H1 (cell line): Measurements from ENCODE around the gene DOK6. TPM values are rescaled to one million over a fixed set of nuclear protein-coding genes. Genes with fewer than 3 reads are reported as not detected.

Source experiments
- BCL11A ChIP-seq, 2 experiments: IDR thresholded peaks; one replicate each; pipeline ENCODE4 v1.6.1; 2011; ENCODE audit warnings: low read depth in 2 of 2, low read length in 2 of 2, mild to moderate bottlenecking in 2 of 2
- CHD2 ChIP-seq: IDR thresholded peaks from 2 replicates; pipeline ENCODE4 v1.6.1; 2012; ENCODE audit warnings: low read length, improper control_type of control experiment
- GABPA ChIP-seq: IDR thresholded peaks from 2 replicates; pipeline ENCODE4 v1.6.1; 2011; ENCODE audit warnings: mild to moderate bottlenecking, low read length, moderate library complexity, borderline replicate concordance; ENCODE audit not compliant: insufficient read depth
- KDM5A ChIP-seq: fragments of 200-600 bp; IDR thresholded peaks from 2 replicates; pipeline ENCODE4 v1.7.1; 2012; ENCODE audit warnings: mild to moderate bottlenecking, low read length, inconsistent platforms, mixed read lengths
- SIN3A ChIP-seq, 2 experiments: IDR thresholded peaks in 1 of 2; conservative IDR thresholded peaks in 1 of 2; 2 replicates each; pipeline ENCODE4 v1.6.1; 2011 to 2012; ENCODE audit warnings: low read length in 2 of 2, improper control_type of control experiment in 1 of 2, low read depth in 1 of 2, mild to moderate bottlenecking in 1 of 2
- TBP ChIP-seq: IDR thresholded peaks from 2 replicates; pipeline ENCODE4 v1.6.1; 2011; ENCODE audit warnings: low read depth, low read length, improper control_type of control experiment
- polyA plus RNA-seq, 7 experiments: library from polyadenylated mRNA; depleted of rRNA in 3 of 7; stranded (reverse) in 5 of 7; unstranded in 2 of 7; fragments of >200 nt in 5 of 7; fragments of 200-250 nt in 2 of 7; gene quantifications; 1 replicate in 5 of 7; 2 replicates in 1 of 7; 4 replicates in 1 of 7; pipeline versions ENCODE4 v1.2.1 to v1.2.3, GENCODE V29; 2011 to 2013; ENCODE audit warnings: missing spikeins in 2 of 7, mixed read lengths in 2 of 7
- total RNA-seq: library from RNA; stranded (reverse); fragmentation: NEBNext Ultra II Directional; extraction: Animal tissue kit (Norgen Biotek cat#: 25700); gene quantifications from 2 replicates; pipeline ENCODE4 v1.2.1, GENCODE V29; 2021

The DOK6 gene
- total and polyA plus RNA-seq, 2 of the 8 experiments (the other 6 are each of a cell fraction or from before 2014, with no cell fraction given), result 0.33 to 0.50 TPM

DNA sequence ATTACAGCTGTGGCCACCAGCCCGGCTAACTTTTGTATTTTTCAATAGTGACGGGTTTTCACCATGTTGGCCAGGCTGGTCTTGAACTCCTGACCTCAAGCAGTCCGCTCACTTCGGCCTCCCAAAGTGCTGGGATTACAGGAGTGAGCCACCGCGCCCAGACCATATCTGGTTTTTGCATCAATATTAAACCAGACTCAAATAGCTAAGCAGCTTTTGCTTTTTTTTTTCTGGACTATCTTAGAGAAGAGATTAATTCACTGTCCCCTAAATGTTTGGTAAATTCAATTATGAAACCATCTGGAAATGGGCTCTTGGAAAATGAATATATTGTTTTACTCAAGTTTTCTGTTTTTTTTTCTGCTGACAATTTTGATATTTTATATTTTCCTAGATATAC, 183.7 kb downstream of the DOK6 start (continued):
- no peak for TF ChIP-seq GABPA
- TF ChIP-seq BCL11A (IDR thresholded peaks at IDR 0.05; ENCODE audit: low read depth in 2 of 2, low read length in 2 of 2), result no peak
- TF ChIP-seq SIN3A (conservative IDR thresholded peaks at IDR 0.05 in 1 of 2, IDR thresholded peaks at IDR 0.05 in 1 of 2; ENCODE audit: low read depth in 1 of 2, low read length in 2 of 2), result no peak
- no peak for TF ChIP-seq KDM5A
- no peak for TF ChIP-seq TBP
- TF ChIP-seq CHD2, result no peak
- TF ChIP-seq, all 59 proteins: peak for 0
